DMS114 treated with DMSO at 0.1 percent for 48 hours (cell line): ENCODE data around the gene KEL.
A peak's percentile ranks its signal among the peaks of the same experiment; 100 is the strongest.
"Not testable (repeated sequence)": the region's sequence is repeated elsewhere in the genome, so short reads cannot be mapped to it uniquely, and the experiment has no call there.

ENCODE experiments used
- DNase-seq: peaks from one replicate; lab custom pipeline; 2025; ENCODE audit not compliant: unreplicated experiment; lab: John Stamatoyannopoulos, UW

The KEL gene

GRCh38 chr7:142961973-142962926 lies at the start of gene KEL:
Gene KEL, minus strand, starts transcription at chr7:142962363. Its CDS starts 157 bp downstream, at chr7:142962206.
- DNase-seq: no peak

- peak; percentile 63 for DNase-seq
Measured at GRCh38 chr7:143008007-143008901, 46.1 kb upstream of the KEL start.

- no peak for DNase-seq
Measured at GRCh38 chr7:143005632-143006260, 43.6 kb upstream of the KEL start.

- peak; percentile 45 for DNase-seq
Measured at GRCh38 chr7:143003393-143004051, 41.4 kb upstream of the KEL start.

- DNase-seq: no peak
Measured at GRCh38 chr7:143002898-143003297, 40.7 kb upstream of the KEL start.

GRCh38 chr7:143002106-143002505 lies 39.9 kb upstream of the KEL start:
- peak; percentile 27 for DNase-seq

GRCh38 chr7:143000648-143001047 lies 38.5 kb upstream of the KEL start:
- no peak for DNase-seq

GRCh38 chr7:142999793-143000192 lies 37.6 kb upstream of the KEL start:
- no peak for DNase-seq

- DNase-seq: no peak
Measured at GRCh38 chr7:142998966-142999365, 36.8 kb upstream of the KEL start.

- DNase-seq: no peak
Measured at GRCh38 chr7:142997456-142997989, 35.4 kb upstream of the KEL start.

GRCh38 chr7:142992427-142992826 lies 30.3 kb upstream of the KEL start:
- DNase-seq: no peak

- no peak for DNase-seq
Measured at GRCh38 chr7:142984297-142984696, 22.1 kb upstream of the KEL start.

- no peak for DNase-seq
Measured at GRCh38 chr7:142983825-142984224, 21.7 kb upstream of the KEL start.

GRCh38 chr7:142978402-142978801 lies 16.2 kb upstream of the KEL start:
- DNase-seq: not testable (repeated sequence)

- DNase-seq: no peak
Measured at GRCh38 chr7:142974626-142975025, 12.5 kb upstream of the KEL start.

- DNase-seq: no peak
Measured at GRCh38 chr7:142969183-142969582, 7.0 kb upstream of the KEL start.

- DNase-seq: no peak
Measured at GRCh38 chr7:142968229-142968628, 6.1 kb upstream of the KEL start.

- no peak for DNase-seq
Measured at GRCh38 chr7:142964502-142965246, 2.5 kb upstream of the KEL start.

GRCh38 chr7:142963993-142964392 lies 1.8 kb upstream of the KEL start:
- DNase-seq: no peak

- DNase-seq: no peak
Measured at GRCh38 chr7:142962991-142963390, 828 bp upstream of the KEL start.
